Muscle layer of colon (tissue), 2 donors: ENCODE measurements around the gene PDIA6.

Source experiments
- H3K27ac ChIP-seq: one replicate; pipeline ENCODE4 v1.7.0; 2013; ENCODE audit warnings: low read depth, mild to moderate bottlenecking, low read length, moderate library complexity
- H3K27me3 ChIP-seq, 2 donors: one replicate each; pipeline ENCODE4 v1.7.0; 2013; ENCODE audit warnings: low read length in 2 of 2, mild to moderate bottlenecking in 2 of 2; ENCODE audit not compliant: insufficient read depth in 2 of 2, control insufficient read depth in 1 of 2
- H3K36me3 ChIP-seq: one replicate; pipeline ENCODE4 v1.7.0; 2013; ENCODE audit warnings: mild to moderate bottlenecking, low read length; ENCODE audit not compliant: insufficient read depth
- H3K4me1 ChIP-seq: one replicate; pipeline ENCODE4 v1.7.0; 2013; ENCODE audit warnings: mild to moderate bottlenecking, low read length; ENCODE audit not compliant: insufficient read depth
- H3K4me3 ChIP-seq, 2 donors: one replicate each; pipeline ENCODE4 v1.7.0; 2013; ENCODE audit warnings: low read length in 2 of 2, low read depth in 1 of 2, mild to moderate bottlenecking in 1 of 2, moderate library complexity in 1 of 2
- H3K9ac ChIP-seq: one replicate; pipeline ENCODE4 v1.7.0; 2013; ENCODE audit warnings: low read length
- H3K9me3 ChIP-seq: one replicate; pipeline ENCODE4 v1.7.0; 2013; ENCODE audit warnings: mild to moderate bottlenecking, low read length
- donor health status: abdominal sarcoma.
- donor health status: Adenocarcinoma of cecum.

PDIA6 gene

GRCh38 chr2:10800163-10800562, 12.4 kb downstream of the PDIA6 start:
- Histone ChIP-seq H3K9me3 (no peaks in the 10 kb centered on the region), H3K4me3 (no peak overlapping the region), H3K4me1 (no peaks in the 10 kb centered on the region), H3K36me3 (peaks cover 27% of the 10 kb centered on the region), H3K9ac (no peak overlapping the region), H3K27ac (no peak overlapping the region), H3K27me3 (no peaks in the 10 kb centered on the region)

GRCh38 chr2:10798783-10799182, 13.8 kb downstream of the PDIA6 start:
- Histone ChIP-seq H3K27ac (no peak overlapping the region), H3K36me3 (peaks cover 30% of the 10 kb centered on the region)

GRCh38 chr2:10796703-10797102, 15.9 kb downstream of the PDIA6 start:
- Histone ChIP-seq H3K27ac (no peak overlapping the region), H3K36me3 (peaks cover 41% of the 10 kb centered on the region), H3K9me3 (no peaks in the 10 kb centered on the region), H3K4me3 (no peak overlapping the region), H3K27me3 (no peaks in the 10 kb centered on the region), H3K9ac (no peak overlapping the region), H3K4me1 (no peaks in the 10 kb centered on the region)

More at GRCh38 chr2:10798783-10799182, 13.8 kb downstream of the PDIA6 start:
- no peak overlapping the region for H3K4me3 ChIP-seq
- H3K27me3 ChIP-seq: no peaks in the 10 kb centered on the region
- H3K4me1 ChIP-seq: no peaks in the 10 kb centered on the region
- H3K9ac ChIP-seq: no peak overlapping the region
- H3K9me3 ChIP-seq: no peaks in the 10 kb centered on the region

GRCh38 chr2:10795508-10796046, 17.0 kb downstream of the PDIA6 start:
- Histone ChIP-seq H3K4me1 (no peaks in the 10 kb centered on the region), H3K27ac (no peak overlapping the region), H3K27me3 (no peaks in the 10 kb centered on the region), H3K36me3 (peaks cover 41% of the 10 kb centered on the region), H3K9me3 (no peaks in the 10 kb centered on the region), H3K4me3 (no peak overlapping the region), H3K9ac (no peak overlapping the region)

GRCh38 chr2:10794876-10795275, 17.7 kb downstream of the PDIA6 start:
- H3K9ac ChIP-seq: no peak overlapping the region
- H3K4me1 ChIP-seq: no peaks in the 10 kb centered on the region
- H3K4me3 ChIP-seq: no peak overlapping the region
- H3K36me3 ChIP-seq: peaks cover 43% of the 10 kb centered on the region
- no peaks in the 10 kb centered on the region for H3K27me3 ChIP-seq
- H3K27ac ChIP-seq: no peak overlapping the region
- no peaks in the 10 kb centered on the region for H3K9me3 ChIP-seq

GRCh38 chr2:10793816-10794215, 18.8 kb downstream of the PDIA6 start:
- H3K4me1 ChIP-seq: no peaks in the 10 kb centered on the region
- H3K4me3 ChIP-seq: no peak overlapping the region
- H3K27ac ChIP-seq: no peak overlapping the region
- H3K36me3 ChIP-seq: peaks cover 52% of the 10 kb centered on the region
- no peaks in the 10 kb centered on the region for H3K27me3 ChIP-seq
- H3K9ac ChIP-seq: no peak overlapping the region
- no peaks in the 10 kb centered on the region for H3K9me3 ChIP-seq

GRCh38 chr2:10792660-10793400, 19.8 kb downstream of the PDIA6 start:
- Histone ChIP-seq H3K9me3 (no peaks in the 10 kb centered on the region), H3K4me1 (no peaks in the 10 kb centered on the region), H3K9ac (no peak overlapping the region), H3K4me3 (no peak overlapping the region), H3K27ac (no peak overlapping the region), H3K36me3 (peaks cover 58% of the 10 kb centered on the region), H3K27me3 (no peaks in the 10 kb centered on the region)

- Histone ChIP-seq H3K9me3 (no peaks in the 10 kb centered on the region), H3K9ac (no peak overlapping the region), H3K27me3 (no peaks in the 10 kb centered on the region), H3K4me3 (no peak overlapping the region), H3K27ac (no peak overlapping the region), H3K4me1 (no peaks in the 10 kb centered on the region), H3K36me3 (peaks cover 58% of the 10 kb centered on the region)
These were observed 20.5 kb downstream of the PDIA6 start for GRCh38 chr2:10792001-10792634.

GRCh38 chr2:10790228-10790973, 22.2 kb downstream of the PDIA6 start:
- Histone ChIP-seq H3K4me3 (no peak overlapping the region), H3K9me3 (no peaks in the 10 kb centered on the region), H3K27ac (no peak overlapping the region), H3K9ac (no peak overlapping the region), H3K36me3 (peaks cover 62% of the 10 kb centered on the region), H3K4me1 (no peaks in the 10 kb centered on the region), H3K27me3 (no peaks in the 10 kb centered on the region)

- peaks cover 5% of the 10 kb centered on the region for H3K4me1 ChIP-seq
- H3K36me3 ChIP-seq: peaks cover 61% of the 10 kb centered on the region
- no peak overlapping the region for H3K9ac ChIP-seq
- no peak overlapping the region for H3K27ac ChIP-seq
- H3K9me3 ChIP-seq: no peaks in the 10 kb centered on the region
- H3K27me3 ChIP-seq: no peaks in the 10 kb centered on the region
- no peak overlapping the region for H3K4me3 ChIP-seq
These were observed 23.7 kb downstream of the PDIA6 start for GRCh38 chr2:10788855-10789254.

- Histone ChIP-seq H3K4me1 (peaks cover 5% of the 10 kb centered on the region), H3K9ac (no peak overlapping the region), H3K27me3 (no peaks in the 10 kb centered on the region), H3K36me3 (peaks cover 66% of the 10 kb centered on the region), H3K4me3 (no peak overlapping the region), H3K9me3 (no peaks in the 10 kb centered on the region), H3K27ac (no peak overlapping the region)
These were observed 25.2 kb downstream of the PDIA6 start for GRCh38 chr2:10787176-10787968.
